Kidney (tissue), 14 donors: ENCODE data around the gene GLRX2. TPM values are rescaled to one million over a fixed set of nuclear protein-coding genes. Genes with fewer than 3 reads are reported as not detected.

Experiments used
- DNase-seq, 5 donors: peaks; one replicate each; pipeline ENCODE4 v3.0.0-alpha.2; 2013 to 2020
- FAIRE-seq: peaks from 2 replicates; lab custom pipeline; 2012; peaks lifted over from hg19 to GRCh38; lab: Jason Lieb, UNC
- H3K27ac ChIP-seq, 2 donors: one replicate each; pipeline ENCODE4 v1.7.0; 2013; ENCODE audit warnings: low read depth in 2 of 2, low read length in 2 of 2, inconsistent platforms in 1 of 2
- H3K27me3 ChIP-seq: one replicate; pipeline ENCODE4 v1.7.1; 2013; ENCODE audit warnings: low read length, inconsistent platforms; ENCODE audit not compliant: control insufficient read depth, insufficient read depth
- H3K36me3 ChIP-seq, 3 donors: one replicate each; pipeline versions ENCODE4 v1.7.0 to v1.7.1; 2013; ENCODE audit warnings: low read length in 3 of 3, control low read depth in 1 of 3, inconsistent platforms in 1 of 3; ENCODE audit not compliant: insufficient read depth in 3 of 3, control insufficient read depth in 2 of 3
- H3K4me1 ChIP-seq, 3 donors: one replicate each; pipeline versions ENCODE4 v1.7.0 to v1.7.1; 2013; ENCODE audit warnings: low read length in 3 of 3, inconsistent platforms in 1 of 3, low read depth in 1 of 3; ENCODE audit not compliant: control insufficient read depth in 2 of 3, insufficient read depth in 2 of 3
- H3K4me3 ChIP-seq, 3 donors: one replicate each; pipeline versions ENCODE4 v1.7.0 to v1.8.1; 2013; ENCODE audit warnings: low read length in 3 of 3, control low read depth in 1 of 3, inconsistent platforms in 1 of 3
- H3K9ac ChIP-seq, 3 donors: one replicate each; pipeline versions ENCODE4 v1.7.0 to v1.7.1; 2013; ENCODE audit warnings: low read length in 3 of 3, control low read depth in 1 of 3, inconsistent platforms in 1 of 3
- H3K9me3 ChIP-seq, 3 donors: one replicate each; pipeline versions ENCODE4 v1.7.0 to v1.7.1; 2013; ENCODE audit warnings: low read length in 3 of 3, control low read depth in 1 of 3, inconsistent platforms in 1 of 3; ENCODE audit not compliant: control insufficient read depth in 2 of 3, insufficient read depth in 1 of 3
- intact Hi-C: fragments of 100-400 bp; cut with DNase I; formaldehyde crosslinking; loops from one replicate; pipeline ENCODE4 v1.11.1; 2022
- polyA plus RNA-seq: library from polyadenylated mRNA; stranded (reverse); fragments of 350-450 nt; fragmentation: Illumina TruSeq; extraction: RNeasy Lipid Tissue Mini Kit (QIAGEN cat#74804); gene quantifications from one replicate; pipeline ENCODE4 v1.2.3, GENCODE V29; 2014; ENCODE audit warnings: low read depth, low replicate concordance; ENCODE audit not compliant: insufficient read depth
- total RNA-seq: library from RNA; stranded (reverse); fragmentation: NEBNext Ultra II Directional; extraction: Animal tissue kit (Norgen Biotek cat#: 25700); gene quantifications from one replicate; pipeline ENCODE4 v1.2.1, GENCODE V29; 2021
- TF ChIP-seq, protein P1 (sequence below): IDR thresholded peaks from 3 replicates; pipeline ENCODE4 v1.5.1; 2012; ENCODE audit warnings: mild to moderate bottlenecking, moderate library complexity, borderline replicate concordance; ENCODE audit not compliant: insufficient read depth; ENCODE audit errors: extremely low read depth
- donor health status: control.
- donor health status: control.
- donor health status: control.
- donor health status: control.
- donor health status: control.
- donor health status: DM: yes; HTN: yes; CAD: no.
- donor health status: Normal renal cell carcinoma (clear cell type).

The GLRX2 gene
- total and polyA plus RNA-seq, 2 donors from 2014 or later: 15.6 to 25.3 TPM

- Histone ChIP-seq H3K4me1 (no peaks in the 10 kb centered on the region), H3K4me3 (no peak overlapping the region), H3K9me3 (no peaks in the 10 kb centered on the region), H3K9ac (no peak overlapping the region), H3K36me3 (no peaks in the 10 kb centered on the region), H3K27me3 (no peaks in the 10 kb centered on the region), H3K27ac (no peak overlapping the region)
- FAIRE-seq: no peak
- DNase-seq: no peak
- intact Hi-C loops: no loop called here
- TF ChIP-seq, protein P1, sequence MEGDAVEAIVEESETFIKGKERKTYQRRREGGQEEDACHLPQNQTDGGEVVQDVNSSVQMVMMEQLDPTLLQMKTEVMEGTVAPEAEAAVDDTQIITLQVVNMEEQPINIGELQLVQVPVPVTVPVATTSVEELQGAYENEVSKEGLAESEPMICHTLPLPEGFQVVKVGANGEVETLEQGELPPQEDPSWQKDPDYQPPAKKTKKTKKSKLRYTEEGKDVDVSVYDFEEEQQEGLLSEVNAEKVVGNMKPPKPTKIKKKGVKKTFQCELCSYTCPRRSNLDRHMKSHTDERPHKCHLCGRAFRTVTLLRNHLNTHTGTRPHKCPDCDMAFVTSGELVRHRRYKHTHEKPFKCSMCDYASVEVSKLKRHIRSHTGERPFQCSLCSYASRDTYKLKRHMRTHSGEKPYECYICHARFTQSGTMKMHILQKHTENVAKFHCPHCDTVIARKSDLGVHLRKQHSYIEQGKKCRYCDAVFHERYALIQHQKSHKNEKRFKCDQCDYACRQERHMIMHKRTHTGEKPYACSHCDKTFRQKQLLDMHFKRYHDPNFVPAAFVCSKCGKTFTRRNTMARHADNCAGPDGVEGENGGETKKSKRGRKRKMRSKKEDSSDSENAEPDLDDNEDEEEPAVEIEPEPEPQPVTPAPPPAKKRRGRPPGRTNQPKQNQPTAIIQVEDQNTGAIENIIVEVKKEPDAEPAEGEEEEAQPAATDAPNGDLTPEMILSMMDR: no peak
Observed at GRCh38 chr1:193113992-193114332, 8.7 kb upstream of the GLRX2 start.

DNA sequence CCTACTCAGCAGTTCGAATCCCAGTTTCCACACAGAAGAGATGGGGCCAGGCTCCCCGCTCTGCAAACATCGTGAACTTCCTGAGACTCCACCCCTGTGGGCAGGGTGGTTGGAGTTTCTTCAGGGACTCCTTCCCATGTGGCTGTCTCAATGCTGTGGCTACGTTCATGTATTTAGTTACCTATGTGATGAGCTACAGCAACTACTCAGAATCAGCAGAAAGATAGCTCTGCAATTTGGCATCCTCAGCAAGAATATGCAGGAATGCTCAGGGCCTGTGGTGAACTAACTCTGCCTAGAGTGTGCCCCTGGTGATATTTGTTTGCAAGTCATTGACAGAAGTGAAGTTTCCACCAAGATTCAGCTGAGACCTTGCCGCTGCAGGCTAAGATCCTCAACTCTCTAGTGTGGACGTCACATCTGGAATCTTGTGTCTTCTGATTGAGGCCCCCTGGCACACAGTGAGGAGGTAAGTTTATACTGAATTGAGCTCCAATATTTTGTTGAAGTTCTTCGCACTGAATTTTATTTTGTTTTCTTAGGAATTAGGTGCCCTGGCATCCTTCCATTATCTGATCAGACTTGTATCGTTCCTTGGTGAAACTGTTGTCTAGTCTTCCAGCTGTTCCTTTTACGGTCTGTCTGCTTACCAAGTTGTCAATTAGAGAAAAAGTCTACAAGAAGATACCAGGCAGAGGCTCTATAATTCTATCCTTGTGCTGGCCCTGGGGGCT lies 8.2 kb upstream of the GLRX2 start:
- H3K9me3 ChIP-seq: no peaks in the 10 kb centered on the region
- no peak for FAIRE-seq
- TF ChIP-seq, protein P1: no peak
- H3K9ac ChIP-seq: no peak overlapping the region
- H3K27me3 ChIP-seq: no peaks in the 10 kb centered on the region
- no peak overlapping the region for H3K4me3 ChIP-seq
- no peak overlapping the region for H3K27ac ChIP-seq
- no peaks in the 10 kb centered on the region for H3K36me3 ChIP-seq
- intact Hi-C loops: no loop called here
- no peak for DNase-seq
- H3K4me1 ChIP-seq: no peaks in the 10 kb centered on the region

DNA sequence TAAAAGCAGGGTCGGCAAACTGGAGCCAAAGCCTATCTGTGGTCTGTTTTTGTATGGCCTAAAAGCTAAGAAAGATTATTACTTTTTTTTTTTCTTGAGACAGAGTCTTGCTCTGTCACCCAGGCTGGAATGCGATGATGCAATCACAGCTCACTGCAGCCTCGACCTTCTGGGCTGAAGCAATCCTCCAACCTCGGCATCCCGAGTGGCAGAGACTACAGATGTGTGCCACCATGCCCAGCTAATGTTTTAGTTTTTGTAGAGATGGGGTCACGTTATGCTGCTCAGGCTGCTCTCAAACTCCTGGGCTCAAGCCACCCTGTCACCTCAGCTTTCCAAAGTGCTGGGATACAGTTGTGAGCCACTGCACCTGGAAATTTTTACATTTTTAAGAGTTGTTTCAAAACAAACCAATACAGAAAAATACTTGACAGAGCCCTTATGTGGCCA lies 6.5 kb upstream of the GLRX2 start:
- Histone ChIP-seq H3K9me3 (no peaks in the 10 kb centered on the region), H3K36me3 (no peaks in the 10 kb centered on the region), H3K27ac (no peak overlapping the region), H3K27me3 (no peaks in the 10 kb centered on the region), H3K9ac (no peak overlapping the region), H3K4me1 (no peaks in the 10 kb centered on the region), H3K4me3 (no peak overlapping the region)
- intact Hi-C loops: no loop called here
- TF ChIP-seq, protein P1: no peak
- FAIRE-seq: no peak
- DNase-seq: peak in 4 of 5 donors; percentile 37 to 87 (median 47)
